MV-4-11 (cell line): ENCODE measurements around the gene RAVER1.
"Not testable (repeated sequence)": the region's sequence is repeated elsewhere in the genome, so short reads cannot be mapped to it uniquely, and the experiment has no call there.

ENCODE experiments used
- DNase-seq: peaks from one replicate; lab custom pipeline; 2025; lab: John Stamatoyannopoulos, UW

RAVER1 gene

DNA sequence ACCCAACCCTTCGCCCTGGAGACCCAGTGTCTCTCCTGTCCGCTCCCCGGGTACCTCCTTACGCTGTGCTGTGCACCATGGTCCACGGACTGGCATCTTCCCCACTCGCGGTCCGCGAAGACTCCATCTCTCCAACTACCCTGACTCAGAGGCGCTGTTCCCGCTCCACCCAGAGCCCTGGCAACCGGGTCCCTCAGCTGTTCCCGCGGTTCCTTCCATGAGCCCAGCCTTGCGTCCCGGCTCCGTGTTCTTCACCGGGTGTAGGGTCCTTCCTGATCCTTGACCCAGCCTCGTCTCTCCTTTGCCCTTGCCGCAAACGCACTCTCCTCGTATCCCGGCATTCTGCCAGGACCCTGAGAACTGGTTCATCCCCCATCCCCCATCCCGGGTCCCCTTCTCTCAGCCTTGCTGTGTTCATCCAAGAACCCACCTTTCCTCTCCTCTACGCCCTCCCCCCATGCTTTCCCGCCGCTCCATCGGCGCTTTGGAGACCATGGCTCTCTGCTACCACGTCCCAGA, 42.9 kb downstream of the RAVER1 start:
- DNase-seq = no peak

GRCh38 chr19:10289836-10290356, 43.4 kb downstream of the RAVER1 start, which contains the start of gene ICAM5:
Gene ICAM5 (plus strand): TSS chr19:10289952. CDS start chr19:10290044, 92 bp downstream.
- DNase-seq = no peak

GRCh38 chr19:10289167-10289835, 44.0 kb downstream of the RAVER1 start:
- DNase-seq = peak; percentile 42

DNA sequence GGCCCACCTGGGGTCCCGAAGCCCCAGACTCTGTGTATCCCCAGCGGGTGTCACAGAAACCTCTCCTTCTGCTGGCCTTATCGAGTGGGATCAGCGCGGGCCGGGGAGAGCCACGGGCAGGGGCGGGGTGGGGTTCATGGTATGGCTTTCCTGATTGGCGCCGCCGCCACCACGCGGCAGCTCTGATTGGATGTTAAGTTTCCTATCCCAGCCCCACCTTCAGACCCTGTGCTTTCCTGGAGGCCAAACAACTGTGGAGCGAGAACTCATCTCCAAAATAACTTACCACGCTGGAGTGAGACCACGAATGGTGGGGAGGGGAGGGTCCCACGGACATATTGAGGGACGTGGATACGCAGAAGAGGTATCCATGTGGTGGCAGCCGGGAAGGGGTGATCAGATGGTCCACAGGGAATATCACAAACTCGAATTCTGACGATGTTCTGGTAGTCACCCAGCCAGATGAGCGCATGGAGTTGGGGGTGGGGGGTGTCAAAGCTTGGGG, 44.6 kb downstream of the RAVER1 start:
- DNase-seq = no peak

GRCh38 chr19:10286803-10287737, 46.3 kb downstream of the RAVER1 start, which contains the start of gene ICAM4:
Gene ICAM4 (plus strand): TSS chr19:10286955. CDS start chr19:10287013, 58 bp downstream.
- peak; percentile 91 for DNase-seq

- peak; percentile 46 for DNase-seq
These were observed 47.9 kb downstream of the RAVER1 start for GRCh38 chr19:10285393-10285792.

DNA sequence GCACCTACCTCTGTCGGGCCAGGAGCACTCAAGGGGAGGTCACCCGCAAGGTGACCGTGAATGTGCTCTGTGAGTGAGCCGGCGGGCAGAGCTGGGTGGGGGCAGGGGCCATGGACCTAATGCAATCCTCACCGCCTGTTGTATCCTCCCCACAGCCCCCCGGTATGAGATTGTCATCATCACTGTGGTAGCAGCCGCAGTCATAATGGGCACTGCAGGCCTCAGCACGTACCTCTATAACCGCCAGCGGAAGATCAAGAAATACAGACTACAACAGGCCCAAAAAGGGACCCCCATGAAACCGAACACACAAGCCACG, 48.4 kb downstream of the RAVER1 start:
- DNase-seq = no peak

- DNase-seq = no peak
These were observed 49.0 kb downstream of the RAVER1 start for GRCh38 chr19:10284065-10284959.

- no peak for DNase-seq
These were observed 49.8 kb downstream of the RAVER1 start for GRCh38 chr19:10283301-10284064.

DNA sequence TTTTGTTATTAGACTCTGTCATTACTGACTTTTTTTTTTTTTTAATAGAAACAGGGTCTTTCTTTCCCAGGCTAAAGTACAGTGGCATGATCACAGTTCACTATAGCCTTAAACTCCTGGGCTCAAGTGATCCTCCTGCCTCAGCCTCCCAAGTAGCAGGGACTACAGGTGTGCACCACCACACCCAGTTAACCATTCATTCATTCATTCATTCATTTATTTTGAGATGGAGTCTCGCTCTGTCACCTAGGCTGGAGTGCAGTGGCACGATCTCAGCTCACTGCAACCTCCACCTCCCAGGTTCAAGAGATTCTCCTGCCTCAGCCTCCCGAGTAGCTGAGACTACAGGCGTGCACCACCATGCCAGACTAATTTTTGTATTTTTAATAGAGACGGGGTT, 51.3 kb downstream of the RAVER1 start:
- not testable (repeated sequence) for DNase-seq

GRCh38 chr19:10279737-10280442, 53.4 kb downstream of the RAVER1 start:
- peak; percentile 59 for DNase-seq

- no peak for DNase-seq
These were observed 54.4 kb downstream of the RAVER1 start for GRCh38 chr19:10278935-10279334.

DNA sequence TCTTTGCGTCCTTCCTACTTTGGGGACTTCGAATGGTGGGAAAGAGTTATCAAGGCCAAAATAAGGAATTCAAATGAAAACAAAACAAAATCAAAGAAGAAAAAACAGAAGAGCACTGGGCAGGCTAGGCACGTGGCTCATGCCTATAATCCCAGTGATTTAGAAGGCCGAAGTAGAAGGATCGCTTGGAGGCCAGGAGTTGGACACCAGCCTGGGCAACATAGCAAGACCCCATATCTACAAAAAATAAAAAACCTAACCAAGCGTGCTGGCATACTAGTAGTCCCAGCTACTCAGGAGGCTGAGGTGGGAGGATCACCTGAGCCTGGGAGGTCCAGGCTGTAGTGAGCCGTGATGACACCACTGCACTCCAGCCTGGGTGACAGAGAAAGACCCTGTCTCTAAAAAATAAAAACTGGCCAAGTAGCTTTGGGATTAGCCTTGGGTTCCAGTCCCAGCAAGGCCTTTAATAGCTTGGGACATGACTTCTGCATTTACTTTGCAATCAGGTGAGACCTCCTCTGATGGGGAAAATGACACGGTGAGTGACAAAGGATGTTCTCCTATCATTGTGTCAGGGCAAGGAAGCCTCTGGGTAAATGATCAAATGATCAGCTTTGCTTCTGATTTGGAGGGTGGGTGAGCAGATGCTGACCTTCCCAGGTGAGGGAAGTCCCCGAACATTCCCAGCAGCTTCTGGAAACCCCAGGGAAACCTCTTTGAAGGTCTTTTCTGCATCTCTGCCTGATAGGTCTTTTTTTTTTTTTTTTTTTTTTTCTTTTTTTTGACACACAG, 55.3 kb downstream of the RAVER1 start:
- DNase-seq = no peak

GRCh38 chr19:10274589-10274988, 58.7 kb downstream of the RAVER1 start:
- DNase-seq = no peak

DNA sequence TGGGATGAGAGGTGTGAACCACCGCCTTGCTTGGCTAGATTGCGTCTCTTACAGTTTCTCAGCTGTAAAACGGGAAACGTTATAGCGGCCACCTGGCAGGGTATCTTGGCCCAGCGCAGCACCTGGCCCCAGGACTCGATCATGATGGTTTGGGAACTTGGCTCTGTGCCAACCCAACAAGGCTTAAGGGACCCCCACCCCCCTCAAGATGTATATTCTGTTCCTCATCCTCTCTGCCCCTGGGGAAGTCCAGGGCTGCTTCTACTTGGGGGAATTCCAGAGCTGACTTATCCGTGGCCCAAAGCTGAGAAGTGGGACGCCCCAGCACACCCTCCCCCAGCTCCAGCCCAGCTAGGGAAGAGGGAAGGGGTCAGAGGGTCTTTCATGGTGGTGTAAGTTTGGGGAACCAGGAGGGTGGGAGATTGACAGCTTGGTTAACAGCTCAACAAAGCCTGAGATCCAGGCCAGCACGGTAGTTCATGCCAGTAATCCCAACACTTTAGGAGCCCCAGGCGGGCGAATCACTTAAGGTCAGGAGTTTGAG, 61.7 kb downstream of the RAVER1 start:
- peak; percentile 42 for DNase-seq

GRCh38 chr19:10270616-10271394, 62.5 kb downstream of the RAVER1 start, which contains the start of gene ICAM1:
Gene ICAM1 (plus strand): TSS chr19:10271120. CDS start chr19:10271160, 40 bp downstream.
- DNase-seq = peak; percentile 74

GRCh38 chr19:10270180-10270615, 63.1 kb downstream of the RAVER1 start:
- peak; percentile 97 for DNase-seq
